Raji (cell line): ENCODE measurements around the gene KCNG2.

Experiments
- POLR2A ChIP-seq: IDR thresholded peaks from 2 replicates; pipeline ENCODE4 v1.6.1; 2011; ENCODE audit warnings: low read depth, low read length, control low read depth; ENCODE audit not compliant: insufficient read depth

The KCNG2 gene

DNA sequence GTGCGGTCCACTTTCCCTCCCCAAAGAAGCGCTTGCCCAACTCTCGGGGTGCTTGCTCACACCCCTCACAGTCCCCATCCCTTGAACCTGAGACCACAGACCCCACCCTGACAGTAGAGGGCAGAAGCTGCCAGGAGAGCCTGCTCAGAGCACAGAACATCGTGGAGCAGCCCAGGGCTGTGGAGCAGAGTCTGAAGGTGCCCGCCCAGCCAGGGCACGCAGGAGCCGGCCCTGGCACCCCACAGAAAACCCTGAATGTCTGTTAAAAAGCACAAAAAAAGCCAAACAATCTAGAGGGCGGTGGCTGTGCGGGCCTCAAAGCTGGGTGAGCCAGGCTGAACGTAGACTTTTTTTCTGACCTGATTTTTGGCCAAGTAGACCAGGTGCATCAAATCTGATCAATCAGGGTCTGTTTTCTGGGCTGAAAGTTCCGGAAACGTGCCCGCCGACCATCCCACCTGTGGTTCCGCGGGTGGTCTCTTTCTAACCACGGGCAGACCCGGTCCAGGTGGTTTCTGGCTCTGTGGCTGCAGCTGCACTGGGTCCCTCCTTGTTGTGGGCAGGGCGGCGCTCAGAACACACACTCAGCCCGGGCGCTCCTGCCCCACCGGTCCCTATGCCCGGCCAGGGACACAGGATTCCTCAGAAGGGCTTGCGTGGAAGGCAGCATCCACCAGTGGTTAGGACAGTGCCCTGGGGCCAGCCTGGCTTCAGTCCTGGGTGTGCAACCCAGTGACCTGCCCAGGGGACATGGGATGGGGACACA lies 87.4 kb downstream of the KCNG2 start:
- TF ChIP-seq POLR2A, result no peak

GRCh38 chr18:79887181-79888000 lies 89.7 kb downstream of the KCNG2 start:
- no peak for TF ChIP-seq POLR2A

DNA sequence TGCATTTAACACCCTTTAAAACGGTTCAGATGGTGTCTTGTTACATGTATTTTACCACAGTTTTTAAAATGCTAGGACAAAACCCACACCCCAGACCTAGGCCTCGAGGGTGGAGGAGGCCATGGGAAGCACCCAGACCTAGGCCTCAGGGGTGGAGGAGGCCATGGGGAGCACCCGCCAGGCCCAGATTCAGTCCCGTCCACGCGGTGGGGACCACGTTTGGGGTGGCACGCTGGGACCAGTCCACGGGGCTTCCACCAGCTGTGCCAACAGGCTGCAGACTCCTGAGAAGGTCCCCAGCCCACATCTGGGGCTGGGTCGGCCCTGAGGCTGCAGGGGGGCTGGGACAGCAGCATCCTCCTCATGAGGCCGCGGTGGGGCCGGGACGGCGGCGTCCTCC lies 90.3 kb downstream of the KCNG2 start:
- no peak for TF ChIP-seq POLR2A

GRCh38 chr18:79889569-79889968 lies 91.8 kb downstream of the KCNG2 start:
- TF ChIP-seq POLR2A, result no peak

DNA sequence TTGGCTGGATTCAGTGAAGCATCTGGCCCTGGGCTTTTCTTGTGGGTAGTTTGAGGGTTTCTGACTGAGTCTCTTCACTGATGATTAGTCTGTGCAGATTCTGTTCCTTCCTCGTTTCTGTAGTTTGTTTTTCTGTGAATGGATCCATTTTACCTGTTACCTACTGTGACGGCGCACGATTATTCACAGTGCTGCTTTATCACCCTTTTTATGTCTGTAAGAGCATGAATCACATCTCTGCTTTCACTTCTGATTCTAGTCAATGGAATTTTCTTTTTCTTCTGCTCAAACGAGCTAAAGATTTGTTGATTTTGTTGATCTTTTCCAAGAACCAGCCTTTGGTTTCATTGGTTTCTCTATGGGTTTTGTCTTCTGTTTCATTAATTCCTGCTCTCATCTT lies 92.9 kb downstream of the KCNG2 start:
- TF ChIP-seq POLR2A, result no peak

DNA sequence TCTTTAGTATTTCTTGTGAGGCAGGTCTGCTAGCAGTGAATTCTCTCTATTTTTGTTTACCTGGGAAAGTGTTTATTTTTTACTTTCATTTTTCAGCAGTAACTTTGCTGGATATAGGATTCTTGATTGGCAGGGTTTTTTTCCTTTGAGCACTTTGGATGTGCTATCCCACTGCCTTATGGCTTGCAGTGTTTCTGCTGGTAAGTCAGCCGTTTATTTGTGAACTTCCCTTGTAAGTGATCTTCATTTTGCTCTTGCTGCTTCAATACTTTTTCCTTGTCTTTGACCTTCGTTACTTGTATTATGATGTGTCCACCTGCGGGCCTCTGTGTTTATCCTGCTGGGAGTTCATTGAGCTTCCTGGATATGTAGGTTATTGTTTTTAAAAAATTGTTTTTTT lies 99.0 kb downstream of the KCNG2 start:
- TF ChIP-seq POLR2A, result no peak

- no peak for TF ChIP-seq POLR2A
Observed at GRCh38 chr18:79897940-79898625, 100.3 kb downstream of the KCNG2 start.

- TF ChIP-seq POLR2A, result no peak
Observed at GRCh38 chr18:79898952-79899608, 101.3 kb downstream of the KCNG2 start.

DNA sequence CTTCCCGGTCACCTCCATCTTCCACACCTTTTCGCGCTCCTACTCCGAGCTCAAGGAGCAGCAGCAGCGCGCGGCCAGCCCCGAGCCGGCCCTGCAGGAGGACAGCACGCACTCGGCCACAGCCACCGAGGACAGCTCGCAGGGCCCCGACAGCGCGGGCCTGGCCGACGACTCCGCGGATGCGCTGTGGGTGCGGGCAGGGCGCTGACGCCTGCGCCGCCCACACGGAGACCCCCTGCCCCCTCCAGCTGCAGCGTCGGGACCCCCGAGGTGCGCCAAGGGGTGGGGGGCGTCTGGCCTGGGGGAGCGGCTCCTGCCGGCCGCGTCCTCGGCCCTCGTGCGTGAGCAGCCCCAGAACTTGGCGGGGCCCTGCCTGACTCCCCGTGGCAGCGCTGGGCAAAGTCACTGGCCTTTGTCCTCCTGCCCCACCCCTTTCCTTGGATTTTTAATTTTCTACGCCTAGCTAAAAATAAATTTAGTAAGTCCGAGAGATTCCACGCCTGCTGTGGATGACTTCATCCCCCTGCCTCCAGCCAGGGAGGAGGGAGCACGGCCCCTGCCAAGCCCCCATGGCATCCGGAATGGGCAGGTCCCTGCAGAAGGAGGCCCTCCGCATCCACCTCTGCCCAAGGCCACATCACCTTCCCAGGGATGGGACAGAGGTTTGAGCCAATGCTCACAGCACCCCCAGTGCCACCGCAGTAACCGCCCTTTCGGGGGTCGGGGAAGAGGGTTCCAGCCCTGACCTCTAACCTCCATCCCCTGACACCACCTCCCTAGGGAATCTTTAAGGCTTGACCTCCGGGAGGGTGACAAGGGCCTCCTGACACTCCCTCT lies 102.1 kb downstream of the KCNG2 start:
- TF ChIP-seq POLR2A, result no peak

DNA sequence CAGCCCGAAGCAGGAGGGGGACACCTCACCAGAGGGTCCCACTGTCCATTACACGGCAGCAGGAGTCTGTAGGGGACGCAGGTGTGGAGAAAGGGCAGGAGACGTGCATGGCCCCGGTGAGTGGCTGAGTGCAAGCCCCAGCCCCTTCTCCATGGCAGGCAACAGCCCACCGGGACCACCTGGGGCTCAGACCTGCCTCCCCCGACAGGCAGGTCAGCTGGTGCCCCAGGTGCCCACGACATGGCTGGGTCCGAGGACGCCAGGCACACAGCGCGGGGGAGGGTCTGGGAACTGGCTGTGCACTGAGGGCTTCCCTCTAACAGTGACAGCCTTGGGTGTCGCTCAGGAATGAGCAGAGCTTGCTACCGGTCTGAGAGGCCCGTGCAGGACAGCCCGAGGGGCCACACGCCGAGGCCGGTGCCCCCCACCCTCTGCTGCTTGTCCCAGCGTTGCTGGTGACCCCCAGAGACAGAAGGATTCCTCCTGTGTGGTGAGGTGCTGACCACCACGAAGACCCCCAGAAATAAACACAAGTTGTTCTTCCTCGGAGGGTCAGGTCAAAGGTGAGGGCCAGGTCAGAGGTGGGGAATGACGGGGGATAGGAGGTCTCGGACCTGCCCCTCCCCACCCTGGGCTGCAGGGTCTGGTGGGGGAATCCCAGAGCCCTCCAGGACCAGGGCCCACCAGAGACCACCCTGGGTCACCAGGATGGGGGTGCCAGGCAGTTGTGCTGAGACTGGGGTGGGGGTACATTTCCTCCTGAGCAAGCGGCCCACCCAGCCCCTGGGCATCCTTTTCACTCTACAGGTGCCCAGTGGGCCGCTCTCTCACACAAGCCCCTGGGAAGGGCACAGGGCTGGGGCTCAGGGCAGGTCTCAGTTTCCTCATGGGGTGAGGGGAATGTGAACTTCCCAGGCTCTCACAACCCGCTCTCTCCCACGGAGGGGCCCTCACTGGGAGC lies 103.2 kb downstream of the KCNG2 start:
- TF ChIP-seq POLR2A, result no peak

DNA sequence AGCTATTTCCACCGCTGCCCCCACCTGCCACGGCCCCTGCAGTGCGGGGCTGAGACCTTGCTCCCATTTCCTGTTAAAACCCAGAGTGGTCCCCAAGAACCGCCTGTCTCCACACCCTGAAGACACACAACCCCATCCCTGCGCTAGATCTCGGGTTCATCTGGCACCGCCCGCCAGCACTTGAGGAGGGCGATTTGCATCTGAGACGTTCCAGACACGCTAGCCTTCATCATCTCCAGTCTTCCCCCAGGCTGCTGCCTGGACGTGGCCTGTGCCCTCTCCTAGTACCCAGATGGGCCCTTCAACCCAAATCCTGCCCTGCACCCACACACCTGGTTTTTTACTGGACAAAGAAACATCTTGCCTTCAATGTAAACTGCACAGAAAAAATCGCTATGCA lies 103.9 kb downstream of the KCNG2 start:
- TF ChIP-seq POLR2A, result no peak

DNA sequence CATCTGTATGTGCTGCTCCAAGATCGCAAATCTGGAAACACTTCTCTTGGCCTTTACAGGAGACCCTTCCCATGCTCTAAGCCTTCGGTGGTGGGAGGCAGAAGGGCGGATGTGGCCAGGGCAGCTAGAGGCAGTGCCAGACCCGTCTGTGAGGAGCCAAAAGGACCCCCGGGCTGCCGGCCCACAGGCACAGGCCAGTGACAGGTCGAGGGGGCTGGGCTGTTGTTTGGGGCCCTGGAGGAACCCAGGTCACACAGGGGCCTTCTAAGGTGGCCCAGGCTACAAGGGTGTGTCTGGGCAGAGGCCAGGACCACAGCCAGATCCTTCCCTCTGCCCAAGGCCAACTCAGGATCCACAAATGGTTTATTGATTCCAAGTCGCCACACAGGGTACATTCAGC lies 104.3 kb downstream of the KCNG2 start:
- TF ChIP-seq POLR2A, result no peak

DNA sequence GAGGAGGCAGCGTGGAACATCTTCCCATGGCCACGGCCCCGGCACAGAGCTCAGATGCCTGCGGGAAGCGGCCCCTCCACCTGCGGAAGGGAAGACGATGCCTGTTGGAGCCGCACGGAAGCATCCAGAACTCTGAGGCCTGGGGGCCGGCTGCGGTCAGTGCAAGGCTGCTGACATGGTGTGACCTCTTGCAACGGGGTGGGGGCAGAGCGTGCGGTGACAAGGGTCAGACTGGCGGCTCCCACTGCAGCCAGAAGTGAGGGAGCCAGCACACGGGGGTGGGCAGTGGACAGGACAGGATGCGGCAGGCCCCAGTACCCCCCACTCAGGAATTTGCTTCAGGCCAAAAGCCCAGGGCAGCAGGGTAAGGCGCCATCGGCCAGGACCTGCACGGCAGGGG lies 104.9 kb downstream of the KCNG2 start:
- no peak for TF ChIP-seq POLR2A

DNA sequence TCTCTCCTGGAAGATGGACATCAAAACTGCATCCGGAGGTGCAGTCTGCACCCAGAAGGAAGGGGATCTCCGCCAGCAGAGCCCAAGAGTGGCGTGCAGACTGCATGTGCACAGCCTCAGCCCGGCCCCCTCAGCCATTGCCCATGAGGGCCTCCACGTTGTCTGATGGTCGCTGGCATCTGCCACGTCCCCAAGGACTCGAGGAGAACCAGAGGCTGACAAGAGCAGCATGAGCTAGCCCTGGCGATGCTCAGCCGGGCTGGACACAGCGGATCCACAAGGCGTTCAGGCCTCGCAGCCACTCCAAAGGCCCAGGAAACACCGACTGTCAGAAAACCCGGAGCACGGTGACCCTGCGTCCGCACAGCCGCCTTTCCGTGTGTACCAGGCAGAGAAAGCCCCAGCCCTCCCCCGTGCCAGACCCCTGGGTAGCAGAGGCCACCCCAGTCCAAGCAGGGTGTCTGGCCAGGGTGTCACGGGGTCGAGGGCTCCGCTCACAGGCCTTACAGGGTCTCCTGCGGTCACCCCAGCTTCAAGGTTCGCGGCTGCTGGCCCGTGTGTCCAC lies 105.4 kb downstream of the KCNG2 start:
- TF ChIP-seq POLR2A, result no peak
